GM21619 (cell line): ENCODE measurements around the gene ZNF277.

Experiments used
- ATAC-seq: cut with Tn5 transposase; IDR thresholded peaks from one replicate; pipeline ENCODE4 v1.9.1; 2021; ENCODE audit not compliant: unreplicated experiment

ZNF277 gene, protein sequence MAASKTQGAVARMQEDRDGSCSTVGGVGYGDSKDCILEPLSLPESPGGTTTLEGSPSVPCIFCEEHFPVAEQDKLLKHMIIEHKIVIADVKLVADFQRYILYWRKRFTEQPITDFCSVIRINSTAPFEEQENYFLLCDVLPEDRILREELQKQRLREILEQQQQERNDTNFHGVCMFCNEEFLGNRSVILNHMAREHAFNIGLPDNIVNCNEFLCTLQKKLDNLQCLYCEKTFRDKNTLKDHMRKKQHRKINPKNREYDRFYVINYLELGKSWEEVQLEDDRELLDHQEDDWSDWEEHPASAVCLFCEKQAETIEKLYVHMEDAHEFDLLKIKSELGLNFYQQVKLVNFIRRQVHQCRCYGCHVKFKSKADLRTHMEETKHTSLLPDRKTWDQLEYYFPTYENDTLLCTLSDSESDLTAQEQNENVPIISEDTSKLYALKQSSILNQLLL

DNA sequence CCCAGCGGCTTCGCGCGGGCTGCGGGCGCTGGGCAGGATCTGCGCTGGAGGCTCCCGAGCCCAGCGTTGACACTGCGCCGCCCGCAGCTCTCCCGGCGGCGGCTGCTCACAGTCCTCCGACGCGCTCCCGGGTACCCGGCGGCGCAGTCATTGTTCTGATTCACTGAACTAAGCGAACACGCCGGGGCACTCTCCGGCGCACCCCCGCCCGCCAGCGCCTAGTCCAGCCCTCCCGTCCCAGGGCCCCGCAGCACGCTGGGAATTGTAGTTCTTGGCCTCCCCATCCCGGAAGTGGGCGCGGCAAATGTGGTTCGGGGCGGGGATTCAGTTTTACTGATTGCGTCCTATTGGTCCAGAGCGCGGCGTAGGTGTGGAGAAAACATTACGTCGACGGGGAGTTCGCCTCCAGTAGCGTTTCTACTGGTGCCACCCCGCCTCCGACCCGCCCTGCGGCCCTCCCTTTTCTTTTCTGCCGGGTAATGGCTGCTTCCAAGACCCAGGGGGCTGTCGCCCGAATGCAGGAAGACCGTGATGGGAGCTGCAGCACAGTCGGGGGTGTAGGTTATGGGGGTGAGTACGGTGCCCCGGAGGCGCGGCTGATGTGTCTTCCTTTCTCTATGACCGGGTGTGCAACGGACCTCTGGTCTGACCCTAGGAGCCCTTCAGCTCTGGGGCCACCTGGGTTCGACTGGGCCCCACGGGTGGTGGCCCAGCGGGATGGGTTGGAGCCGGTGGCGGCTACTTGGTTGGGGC lies at the start of gene ZNF277, which contains the start of gene DOCK4:
Gene ZNF277, plus strand, starts transcription at position 458 of the 753 bp plus-strand sequence. Its CDS starts 22 bp downstream, at position 480.
Gene DOCK4, minus strand, starts transcription at position 162 of the 753 bp plus-strand sequence. CDS start 261 bp downstream, outside the sequence.
- peak; percentile 92 for ATAC-seq

DNA sequence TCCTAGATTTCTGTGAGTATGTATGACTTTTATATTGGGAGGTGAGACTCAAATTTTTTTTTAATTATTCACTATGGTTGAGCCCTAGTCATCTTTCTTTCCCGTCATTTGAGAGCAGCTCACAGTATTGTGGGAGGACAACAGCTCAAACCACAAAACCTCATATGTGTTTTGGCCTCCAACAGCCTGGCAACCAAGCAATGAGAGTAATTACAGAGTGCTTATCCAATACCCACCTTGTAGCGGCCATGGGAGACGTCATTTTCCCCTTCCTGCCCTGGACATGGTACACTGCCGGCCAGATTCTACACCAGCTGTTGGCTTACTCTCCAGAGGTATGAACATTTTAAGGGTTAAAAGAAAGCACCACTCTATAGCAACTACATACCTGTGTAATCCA lies 49.4 kb upstream of the ZNF277 start:
- ATAC-seq = no peak

DNA sequence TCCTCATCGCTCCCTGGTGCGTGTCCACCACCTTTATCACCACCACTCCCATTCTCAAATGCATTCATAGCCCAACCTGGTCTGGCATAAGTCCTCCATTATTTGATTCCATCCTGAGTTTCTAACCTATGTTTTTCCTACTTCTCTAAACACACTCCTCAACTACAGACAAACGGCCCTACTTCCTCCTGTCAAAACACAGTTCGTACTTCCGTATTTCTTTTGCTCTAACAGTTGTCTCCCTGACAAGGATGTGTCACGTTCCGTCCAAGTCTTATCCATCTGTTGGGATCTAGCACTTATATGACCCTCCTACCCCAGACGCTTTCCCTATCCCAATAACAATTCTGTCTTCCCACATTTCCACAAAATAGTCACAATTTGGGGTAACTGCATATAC lies 47.1 kb upstream of the ZNF277 start:
- ATAC-seq = no peak

DNA sequence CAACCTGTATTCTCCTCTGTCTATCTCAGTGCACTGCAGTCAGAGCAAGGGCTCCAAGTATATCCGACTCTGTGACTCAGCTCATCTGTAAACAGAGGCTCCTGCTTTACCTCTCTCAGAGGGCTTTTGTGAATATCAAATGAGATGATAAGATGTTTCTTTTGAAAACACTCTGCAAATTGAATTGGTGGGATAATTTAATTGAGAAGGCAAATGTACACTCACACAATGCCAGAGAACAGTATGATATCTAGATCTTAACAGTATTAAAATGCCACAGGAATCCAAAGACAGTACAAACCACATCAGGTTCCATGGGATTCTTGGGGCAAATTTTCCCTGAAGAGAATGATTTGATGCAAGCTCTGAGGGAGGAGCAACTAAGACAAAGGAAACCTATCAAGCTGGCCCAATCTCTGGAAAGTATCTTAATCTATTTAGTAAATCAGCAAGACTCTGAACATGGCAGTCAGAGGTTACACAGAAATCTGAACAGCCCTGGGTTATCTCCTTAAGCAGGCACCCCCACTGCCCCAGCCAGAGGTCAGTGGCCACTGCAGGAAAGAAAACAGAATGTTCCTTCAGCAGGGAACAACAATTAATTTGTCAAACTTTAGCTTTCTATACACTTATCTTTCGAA lies 46.2 kb upstream of the ZNF277 start:
- ATAC-seq = no peak

DNA sequence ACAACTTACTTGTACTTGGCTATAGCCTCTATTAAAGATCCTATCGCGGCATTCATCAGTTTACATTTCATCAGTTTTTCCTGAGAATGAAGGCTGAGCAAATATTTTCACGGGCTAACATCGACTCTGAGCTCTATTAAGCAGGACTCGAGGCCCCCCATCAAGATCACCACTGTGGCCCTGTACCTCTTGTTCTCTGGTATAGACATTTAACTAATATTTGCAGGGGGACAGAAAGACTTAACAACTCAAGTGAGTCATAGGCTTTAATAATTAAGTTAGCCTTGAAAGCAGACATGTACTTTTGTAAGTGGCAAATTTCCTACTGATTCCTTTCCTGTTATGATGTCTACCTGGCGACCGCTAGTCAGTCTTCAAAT lies 45.7 kb upstream of the ZNF277 start:
- no peak for ATAC-seq

DNA sequence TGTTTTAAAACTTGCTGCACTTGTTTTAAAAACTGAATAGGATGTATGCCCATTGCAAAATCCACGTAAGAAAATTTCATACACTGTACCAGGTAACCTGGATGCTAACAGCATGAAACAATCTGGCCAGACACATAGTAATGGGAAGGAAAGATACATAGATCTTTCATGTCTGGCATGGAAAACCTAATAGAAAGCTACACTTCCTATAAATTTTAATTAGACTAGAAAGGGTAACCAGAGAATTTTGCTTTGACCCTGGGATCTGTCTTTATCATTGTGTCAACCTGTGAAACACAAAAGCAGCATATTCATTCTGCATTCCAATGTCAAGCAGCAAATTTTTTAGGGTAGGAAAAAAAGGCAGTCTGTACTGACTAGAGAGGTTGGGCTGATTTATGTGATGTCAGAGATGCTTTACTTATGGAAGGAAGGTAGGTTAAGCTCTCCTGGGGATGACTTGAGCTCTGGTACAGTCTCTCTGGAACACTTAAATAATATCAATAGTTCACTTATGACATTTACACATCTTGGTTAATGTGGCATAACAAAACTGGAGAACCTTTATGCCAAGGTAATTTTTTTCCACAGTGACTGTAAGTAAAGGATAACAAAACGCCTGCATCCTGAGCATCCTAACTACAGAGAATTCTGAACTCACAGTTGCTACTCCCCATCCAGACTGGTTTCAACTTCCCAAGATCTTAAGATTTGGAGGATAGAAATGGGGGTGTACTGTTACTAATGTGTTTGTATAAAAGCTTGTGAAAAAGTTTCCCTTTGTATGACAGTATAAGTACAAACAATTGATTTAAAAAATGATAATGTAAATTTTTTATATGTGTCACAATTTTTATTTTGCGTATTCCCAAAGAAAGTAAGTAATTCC lies 45.0 kb upstream of the ZNF277 start:
- no peak for ATAC-seq

DNA sequence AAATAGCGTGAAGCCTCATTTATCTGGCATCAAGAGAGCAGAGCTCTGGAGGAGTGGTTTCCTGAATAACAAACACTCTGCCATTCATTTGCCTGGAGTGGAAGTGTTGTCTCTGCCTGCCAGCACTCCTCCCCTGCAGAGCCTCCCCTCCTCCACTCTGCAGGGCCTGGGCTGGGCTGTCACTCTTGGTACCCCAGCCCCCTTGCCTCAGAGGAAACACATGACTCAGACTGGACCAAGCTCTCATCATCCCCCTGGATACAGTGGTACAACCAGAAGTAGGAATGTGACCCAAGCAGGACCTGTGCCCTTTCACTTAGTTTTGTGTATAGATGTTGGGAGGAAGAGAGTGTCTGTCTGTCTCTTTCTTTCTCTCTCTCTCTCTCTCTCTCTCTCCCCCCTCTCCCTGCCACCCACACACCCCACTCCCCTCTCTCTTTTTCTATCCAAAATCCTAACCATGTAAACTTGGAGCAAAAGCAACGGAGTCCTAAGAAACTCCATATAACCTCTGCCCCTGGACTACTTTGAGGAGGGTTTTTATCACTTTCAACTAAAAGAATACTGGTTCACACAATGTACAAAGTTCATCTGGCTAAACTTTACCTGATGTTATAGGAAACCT lies 44.2 kb upstream of the ZNF277 start:
- no peak for ATAC-seq

DNA sequence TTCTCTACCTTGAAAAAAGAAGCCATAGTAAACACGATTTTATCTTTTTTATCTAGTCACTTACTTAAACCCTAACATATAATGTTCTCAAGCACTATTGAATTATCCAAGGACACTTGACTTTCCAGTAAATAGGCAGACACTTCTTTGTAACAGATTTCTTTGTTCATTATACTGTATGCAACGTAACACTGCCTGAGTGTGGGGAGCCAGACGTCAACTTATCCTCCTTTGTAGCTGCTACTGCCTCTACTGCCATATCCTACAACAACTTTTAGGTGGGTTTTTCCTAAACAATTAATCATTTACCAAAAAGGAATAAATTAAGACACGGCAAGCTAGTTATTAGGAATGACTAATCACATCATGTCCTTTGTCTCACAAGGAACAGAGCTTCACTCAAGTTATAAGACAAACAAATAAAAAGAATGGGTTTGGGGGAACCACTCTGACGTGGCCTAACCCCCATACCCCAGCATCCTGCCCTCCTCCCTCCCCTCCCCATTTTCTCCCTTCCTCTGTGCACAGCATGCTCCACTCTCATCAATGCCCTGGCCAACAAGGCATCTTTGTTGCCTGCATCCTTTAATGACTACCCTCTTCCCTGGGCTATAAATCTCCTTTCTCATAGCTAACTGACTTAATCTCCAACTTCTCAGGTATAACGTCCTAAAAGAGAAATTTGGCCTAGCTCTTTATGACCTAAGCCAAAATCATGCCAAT lies 43.5 kb upstream of the ZNF277 start:
- no peak for ATAC-seq

DNA sequence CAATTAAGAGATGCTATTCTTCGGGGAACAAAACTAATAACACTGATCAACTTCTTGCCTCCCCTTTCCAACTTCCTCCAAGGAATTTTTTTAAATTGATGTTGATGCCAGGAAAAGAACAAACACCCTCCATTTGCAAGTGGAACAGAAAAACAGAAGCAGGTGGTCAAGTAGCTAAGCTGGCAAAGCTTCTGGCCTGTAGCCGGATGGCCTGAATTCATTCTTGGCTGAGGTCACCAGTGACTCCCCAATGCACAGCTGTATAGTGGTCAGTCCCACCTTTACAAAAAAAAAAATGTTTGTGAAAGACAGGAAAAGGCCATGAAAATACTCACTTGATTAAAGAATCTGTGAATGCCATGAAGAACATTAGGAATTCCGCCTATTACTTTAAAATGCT lies 39.3 kb upstream of the ZNF277 start:
- ATAC-seq = no peak

DNA sequence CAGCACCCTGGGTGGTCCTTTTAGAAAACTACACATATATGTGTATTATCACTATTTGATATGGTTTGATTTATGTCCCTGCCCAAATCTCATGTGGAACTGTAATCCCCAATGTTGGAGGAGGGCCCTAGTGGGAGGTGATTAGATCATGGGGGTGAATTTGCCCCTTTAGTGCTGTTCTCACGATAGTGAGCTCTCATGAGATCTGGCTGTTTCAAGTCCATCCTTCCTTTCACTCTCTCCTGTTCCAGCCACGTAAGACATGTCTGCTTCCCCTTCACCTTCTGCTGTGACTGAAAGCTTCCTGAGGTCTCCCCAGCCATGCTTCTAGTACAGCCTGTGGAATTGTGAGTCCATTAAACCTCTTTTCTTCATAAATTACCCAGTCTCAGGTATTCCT lies 37.6 kb upstream of the ZNF277 start:
- ATAC-seq = no peak

DNA sequence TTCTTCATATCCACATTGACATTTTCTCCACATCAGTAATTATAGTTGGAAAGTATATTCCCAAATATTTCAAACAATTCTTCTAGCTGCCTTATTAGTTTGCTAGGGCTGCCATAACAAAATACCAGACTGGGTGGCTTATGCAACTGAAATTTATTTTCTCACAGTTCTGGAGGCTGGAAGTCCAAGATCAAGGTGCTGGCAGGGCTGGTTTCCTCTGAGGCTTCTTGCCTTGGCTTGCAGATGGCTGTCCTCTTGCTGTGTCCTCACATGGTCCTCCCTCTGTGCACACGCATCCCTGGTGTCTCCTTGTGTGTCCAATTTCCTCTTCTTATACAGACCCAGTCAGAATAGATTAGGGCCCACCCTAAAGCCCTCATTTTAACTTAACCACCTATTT lies 34.8 kb upstream of the ZNF277 start:
- ATAC-seq = no peak

DNA sequence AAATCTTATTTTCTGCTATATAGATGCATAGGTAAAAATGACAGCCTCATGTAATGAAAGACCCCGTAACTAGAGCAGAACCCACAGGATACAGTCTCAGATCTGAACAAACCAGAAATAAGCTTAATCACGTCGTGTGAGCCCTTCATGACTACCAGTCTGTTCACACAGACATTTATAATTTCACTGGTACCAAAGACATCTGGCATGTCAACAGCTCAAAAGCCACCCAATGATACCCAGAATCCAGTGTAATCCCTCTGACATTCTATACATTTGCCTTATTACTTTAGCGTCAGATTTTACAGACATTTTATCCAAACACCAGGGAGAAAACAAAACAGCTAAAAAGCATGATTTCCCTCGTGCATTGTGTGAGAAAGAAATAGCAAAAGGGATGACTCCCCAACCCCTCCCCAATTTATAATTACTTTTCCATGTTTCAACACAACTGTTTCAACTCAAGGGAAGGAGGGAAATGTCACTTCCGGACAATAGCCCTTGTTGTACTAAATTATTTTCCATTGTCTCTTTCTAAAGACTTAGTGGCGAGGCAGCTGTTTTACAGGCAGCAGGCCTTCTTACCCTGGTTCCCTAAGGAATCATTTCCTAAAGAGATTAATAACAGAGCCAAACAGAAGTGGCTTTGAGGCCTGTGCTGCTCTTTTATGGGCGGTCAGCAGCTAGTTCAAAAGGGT lies 33.5 kb upstream of the ZNF277 start:
- ATAC-seq = no peak

DNA sequence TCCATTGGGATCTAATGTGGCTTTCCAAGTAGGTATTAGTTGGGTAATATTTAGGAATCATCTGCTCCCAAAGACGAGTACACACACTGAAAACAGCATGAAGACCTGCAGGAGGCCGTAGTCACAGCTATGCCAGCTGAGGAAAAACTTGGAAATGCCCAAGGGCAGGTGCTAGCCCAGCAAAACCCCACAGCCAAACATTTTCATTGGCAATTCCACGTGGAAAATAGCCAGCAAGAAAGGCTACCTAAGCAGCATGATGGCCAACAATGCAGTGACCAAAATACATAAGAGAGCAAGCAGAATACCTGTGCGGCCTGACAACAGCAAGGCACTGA lies 33.0 kb upstream of the ZNF277 start:
- ATAC-seq = no peak

DNA sequence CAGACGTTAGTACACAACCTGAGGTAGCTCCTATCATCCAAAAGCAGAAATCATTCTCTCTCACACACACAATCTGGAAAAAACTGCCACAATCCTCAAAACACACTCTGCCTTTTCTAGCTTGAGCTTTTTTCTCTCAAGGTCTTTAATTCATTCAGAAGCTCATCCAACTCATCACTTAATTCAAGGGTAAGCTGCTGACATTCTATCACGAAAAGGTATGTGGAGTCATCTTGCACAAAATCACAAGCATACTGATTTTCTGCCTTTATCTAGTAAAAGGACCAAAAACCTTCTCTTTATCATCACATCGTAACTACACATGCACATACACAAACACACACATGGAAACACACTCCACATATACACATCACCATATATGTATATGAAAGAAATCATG lies 32.3 kb upstream of the ZNF277 start:
- ATAC-seq = no peak

DNA sequence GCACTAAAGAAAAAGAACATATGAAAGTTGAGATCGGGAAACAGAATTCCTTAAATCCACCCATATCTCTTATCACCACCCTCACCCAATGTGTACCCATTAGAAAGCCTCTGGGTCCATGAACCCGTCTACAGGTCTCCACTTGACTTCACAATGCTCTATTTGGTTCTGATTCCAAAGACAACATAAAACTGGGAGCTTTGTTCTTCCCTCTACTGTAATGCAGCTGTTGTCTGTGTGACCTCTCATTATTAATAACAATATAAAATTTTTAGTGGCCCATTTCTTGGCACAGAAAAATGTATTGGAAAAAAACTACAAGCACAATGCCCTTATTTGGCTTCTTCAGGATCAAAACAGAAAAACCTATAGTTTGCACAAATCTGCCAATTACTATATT lies 30.3 kb upstream of the ZNF277 start:
- ATAC-seq = no peak

DNA sequence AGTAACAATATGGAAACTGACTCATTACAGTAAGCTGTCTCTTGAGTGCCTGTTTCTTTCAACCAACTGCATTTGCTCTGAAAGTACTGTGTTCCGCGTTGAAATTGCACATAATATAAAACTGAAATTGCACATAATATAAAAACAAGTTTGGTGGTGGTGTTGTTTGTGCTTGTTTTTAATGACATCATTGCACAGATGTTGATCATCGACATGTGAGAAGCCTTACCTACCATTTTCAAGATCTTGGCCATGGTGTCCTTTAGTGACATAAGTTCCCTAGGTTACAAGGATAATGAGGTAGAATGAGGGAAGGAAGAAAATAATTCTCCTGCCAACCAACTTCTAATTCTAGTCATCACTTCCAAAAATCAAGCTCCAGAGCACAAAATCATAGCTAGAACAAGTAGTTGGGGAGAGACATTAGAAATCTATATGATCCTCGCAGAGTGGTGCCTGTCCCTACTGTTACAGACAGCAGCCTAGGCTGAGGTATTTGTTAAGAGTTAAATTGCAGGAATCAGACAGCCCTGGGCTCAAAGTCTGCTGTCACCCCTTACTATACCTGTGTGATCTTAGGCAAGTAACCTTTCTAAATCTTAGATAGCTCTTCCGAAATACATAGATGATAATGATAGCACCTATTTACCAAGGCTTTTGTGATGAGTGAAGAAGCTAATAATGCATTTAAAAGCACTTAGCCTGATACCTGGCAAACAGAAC lies 29.6 kb upstream of the ZNF277 start:
- ATAC-seq = no peak

DNA sequence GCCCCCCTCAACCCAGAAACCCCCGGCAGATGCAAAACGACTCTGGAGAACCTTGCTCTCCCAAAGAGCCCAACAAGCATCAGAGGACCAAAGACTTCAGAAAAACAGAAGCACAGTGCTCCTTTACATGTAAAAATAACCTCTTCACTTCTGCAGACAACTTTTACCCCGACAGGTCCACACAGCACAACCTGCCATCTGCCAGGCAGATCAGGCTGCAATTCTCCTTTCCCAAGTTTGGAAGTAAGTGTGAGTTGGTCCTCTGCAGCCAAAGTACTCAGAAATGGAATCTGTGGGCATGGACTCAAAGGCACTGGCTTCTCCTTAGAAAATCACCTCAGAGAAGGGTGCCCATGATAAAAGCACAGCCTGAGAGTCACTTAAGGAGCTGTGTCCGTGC lies 26.3 kb upstream of the ZNF277 start:
- ATAC-seq = no peak

DNA sequence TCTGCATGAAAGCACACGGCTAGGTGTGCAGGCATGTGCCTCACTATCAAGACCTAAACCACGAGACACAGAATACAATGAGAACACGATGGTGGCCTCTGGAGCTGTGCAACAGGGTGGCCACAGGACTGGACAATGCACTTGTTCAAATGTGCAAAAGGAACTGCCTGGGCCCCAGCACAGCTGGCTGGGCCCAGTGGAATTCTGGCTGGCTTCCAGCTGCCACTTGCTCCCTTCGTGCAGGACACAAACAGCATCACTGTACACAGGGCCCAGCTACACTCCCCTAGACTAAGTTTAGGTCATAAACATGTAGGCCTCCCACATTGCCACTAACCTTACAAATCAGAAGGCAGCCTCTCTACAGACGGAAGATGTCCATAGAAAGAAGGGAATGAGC lies 23.7 kb upstream of the ZNF277 start:
- no peak for ATAC-seq

DNA sequence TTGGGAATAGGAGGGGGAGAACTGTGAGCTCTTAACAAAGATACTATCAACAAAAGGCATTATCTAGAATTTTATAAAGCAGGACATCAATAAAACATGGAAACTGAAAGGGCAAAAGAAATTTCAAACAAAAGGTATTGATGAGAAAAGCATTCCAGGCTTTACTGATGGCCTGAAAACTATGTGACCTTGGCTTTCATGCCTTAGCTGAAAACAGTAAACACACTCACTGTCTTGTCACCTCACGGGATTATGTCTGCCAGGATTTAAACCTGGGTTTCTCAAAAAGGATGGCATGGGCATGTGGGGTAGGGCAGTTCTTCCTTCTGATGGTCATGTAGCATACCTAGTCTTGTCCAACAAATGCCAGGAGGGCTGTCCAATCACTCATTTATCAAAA lies 23.2 kb upstream of the ZNF277 start:
- ATAC-seq = no peak
